Activated B cell treated with CpG ODN at 0.5 μM for 24 hours (primary cell): Measurements from ENCODE around the gene DUT. TPM values are rescaled to one million over a fixed set of nuclear protein-coding genes. Genes with fewer than 3 reads are reported as not detected.

ENCODE experiments used
- ATAC-seq: fragments of 200-7000 bp; cut with Tn5 transposase; one replicate; pipeline ENCODE4 v1.10.0; 2021; ENCODE audit warnings: low read depth, mild to moderate bottlenecking, moderate library complexity
- CTCF ChIA-PET: fragments of 350-600 bp; sonication (Branson Sonifier 250); formaldehyde crosslinking; loops from one replicate; lab custom pipeline; 2021; ENCODE audit warnings: antibody characterized with exemption; lab: Charles Lee
- POLR2A ChIA-PET: fragments of 350-600 bp; sonication (Branson Sonifier 250); formaldehyde crosslinking; loops from one replicate; lab custom pipeline; 2021; ENCODE audit warnings: antibody characterized with exemption; lab: Charles Lee
- DNase-seq: peaks from one replicate; pipeline ENCODE4 v3.0.0; 2022
- H3K27ac Mint-ChIP-seq: one replicate; pipeline ENCODE4 v1.8.0; 2020; ENCODE audit warnings: mixed read lengths
- H3K27me3 Mint-ChIP-seq: one replicate; pipeline ENCODE4 v1.8.0; 2021; ENCODE audit warnings: mixed read lengths
- H3K36me3 Mint-ChIP-seq: one replicate; pipeline ENCODE4 v1.8.0; 2021; ENCODE audit warnings: low read depth, mixed read lengths
- H3K4me1 Mint-ChIP-seq: one replicate; pipeline ENCODE4 v1.8.0; 2021; ENCODE audit warnings: mixed read lengths
- H3K4me3 Mint-ChIP-seq: one replicate; pipeline ENCODE4 v1.8.0; 2020; ENCODE audit warnings: mild to moderate bottlenecking, mixed read lengths
- H3K9me3 Mint-ChIP-seq: one replicate; pipeline ENCODE4 v1.8.0; 2020; ENCODE audit warnings: mixed read lengths
- intact Hi-C: fragments of 100-400 bp; cut with micrococcal nuclease; formaldehyde crosslinking; loops from one replicate; pipeline ENCODE4 v1.15.1; 2024
- total RNA-seq: library from RNA; stranded (reverse); gene quantifications from 2 replicates; pipeline ENCODE4 v1.2.3, GENCODE V29; 2022
- TF ChIP-seq, protein P1 (sequence below): fragments of 200-600 bp; IDR thresholded peaks from one replicate; pipeline ENCODE4 v1.8.0; 2022; ENCODE audit warnings: antibody characterized with exemption, mild to moderate bottlenecking

The DUT gene
- total RNA-seq, 1 donor from 2014 or later = 75.7 TPM

- Mint-ChIP-seq H3K27ac (no peak overlapping the region), H3K27me3 (peaks cover 12% of the 10 kb centered on the region), H3K4me1 (no peaks in the 10 kb centered on the region), H3K36me3 (no peaks in the 10 kb centered on the region), H3K4me3 (no peak overlapping the region), H3K9me3 (no peaks in the 10 kb centered on the region)
- ChIA-PET CTCF (no interaction called here), POLR2A (no interaction called here)
- DNase-seq (no peak), ATAC-seq (no peak)
- intact Hi-C loops = no loop called here
- TF ChIP-seq, protein P1, sequence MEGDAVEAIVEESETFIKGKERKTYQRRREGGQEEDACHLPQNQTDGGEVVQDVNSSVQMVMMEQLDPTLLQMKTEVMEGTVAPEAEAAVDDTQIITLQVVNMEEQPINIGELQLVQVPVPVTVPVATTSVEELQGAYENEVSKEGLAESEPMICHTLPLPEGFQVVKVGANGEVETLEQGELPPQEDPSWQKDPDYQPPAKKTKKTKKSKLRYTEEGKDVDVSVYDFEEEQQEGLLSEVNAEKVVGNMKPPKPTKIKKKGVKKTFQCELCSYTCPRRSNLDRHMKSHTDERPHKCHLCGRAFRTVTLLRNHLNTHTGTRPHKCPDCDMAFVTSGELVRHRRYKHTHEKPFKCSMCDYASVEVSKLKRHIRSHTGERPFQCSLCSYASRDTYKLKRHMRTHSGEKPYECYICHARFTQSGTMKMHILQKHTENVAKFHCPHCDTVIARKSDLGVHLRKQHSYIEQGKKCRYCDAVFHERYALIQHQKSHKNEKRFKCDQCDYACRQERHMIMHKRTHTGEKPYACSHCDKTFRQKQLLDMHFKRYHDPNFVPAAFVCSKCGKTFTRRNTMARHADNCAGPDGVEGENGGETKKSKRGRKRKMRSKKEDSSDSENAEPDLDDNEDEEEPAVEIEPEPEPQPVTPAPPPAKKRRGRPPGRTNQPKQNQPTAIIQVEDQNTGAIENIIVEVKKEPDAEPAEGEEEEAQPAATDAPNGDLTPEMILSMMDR = no peak
These were observed 57.7 kb downstream of the DUT start for GRCh38 chr15:48388910-48389309.

GRCh38 chr15:48389691-48390143 lies 58.5 kb downstream of the DUT start:
- DNase-seq (no peak), ATAC-seq (no peak)
- no peak overlapping the region for H3K4me3 Mint-ChIP-seq
- TF ChIP-seq, protein P1 = no peak
- H3K27ac Mint-ChIP-seq = no peak overlapping the region
- intact Hi-C loops = loop anchor here (1.0 kb wide), 1 partner anchor 37 kb away; no protein-coding TSS in a partner anchor
- POLR2A ChIA-PET = no interaction called here
- H3K4me1 Mint-ChIP-seq = no peaks in the 10 kb centered on the region
- H3K36me3 Mint-ChIP-seq = no peaks in the 10 kb centered on the region
- peaks cover 12% of the 10 kb centered on the region for H3K27me3 Mint-ChIP-seq
- CTCF ChIA-PET = no interaction called here
- H3K9me3 Mint-ChIP-seq = no peaks in the 10 kb centered on the region

GRCh38 chr15:48391950-48392349 lies 60.7 kb downstream of the DUT start:
- ATAC-seq = no peak
- Mint-ChIP-seq H3K36me3 (no peaks in the 10 kb centered on the region), H3K9me3 (no peaks in the 10 kb centered on the region), H3K27ac (no peak overlapping the region), H3K27me3 (peaks cover 8% of the 10 kb centered on the region), H3K4me3 (no peak overlapping the region), H3K4me1 (no peaks in the 10 kb centered on the region)
- intact Hi-C loops = no loop called here
- no peak for DNase-seq
- POLR2A ChIA-PET = no interaction called here
- TF ChIP-seq, protein P1 = no peak
- CTCF ChIA-PET = no interaction called here

DNA sequence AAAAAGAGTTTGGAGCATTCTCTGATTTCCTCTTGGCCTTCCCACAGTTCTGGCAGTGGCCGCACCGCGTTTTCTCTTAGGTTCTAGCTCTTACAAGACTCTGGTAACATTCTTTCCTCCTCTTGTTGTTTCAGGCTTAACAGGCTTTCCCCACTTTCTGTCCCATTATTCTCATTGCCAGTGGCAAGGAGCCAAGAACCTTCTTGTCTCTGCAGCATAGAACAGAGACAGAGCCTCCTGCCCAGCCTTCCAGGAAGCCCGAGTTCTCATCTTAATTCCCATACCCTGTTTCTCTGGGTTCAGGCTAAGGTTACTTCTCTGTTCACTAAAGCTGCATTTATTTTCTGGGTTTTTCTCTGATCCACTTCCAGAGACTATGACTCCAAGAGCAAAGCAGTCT lies 61.1 kb downstream of the DUT start:
- H3K4me1 Mint-ChIP-seq = no peaks in the 10 kb centered on the region
- no peak overlapping the region for H3K27ac Mint-ChIP-seq
- no peak overlapping the region for H3K4me3 Mint-ChIP-seq
- intact Hi-C loops = no loop called here
- H3K27me3 Mint-ChIP-seq = peaks cover 8% of the 10 kb centered on the region
- POLR2A ChIA-PET = no interaction called here
- no peaks in the 10 kb centered on the region for H3K36me3 Mint-ChIP-seq
- ATAC-seq = no peak
- no peaks in the 10 kb centered on the region for H3K9me3 Mint-ChIP-seq
- TF ChIP-seq, protein P1 = no peak
- DNase-seq = no peak
- CTCF ChIA-PET = no interaction called here

Other genes starting within 250 kb of the DUT start
- gene SLC24A5, start 210.4 kb upstream of the DUT start, total RNA-seq = not detected in 2 replicates
- 19.7 and 23.1 TPM in 2 replicates for gene MYEF2, start 153.1 kb upstream of the DUT start, total RNA-seq
- gene CTXN2, start 139.8 kb upstream of the DUT start, total RNA-seq = not detected in 2 replicates
- not detected in 2 replicates for gene SLC12A1, start 125.1 kb upstream of the DUT start, total RNA-seq